ENCODE measurements around the gene GPR35.
A peak's percentile ranks its signal among the peaks of the same experiment; 100 is the strongest.
"Not testable (repeated sequence)": the region's sequence is repeated elsewhere in the genome, so short reads cannot be mapped to it uniquely, and the experiment has no call there.

The GPR35 gene

DNA sequence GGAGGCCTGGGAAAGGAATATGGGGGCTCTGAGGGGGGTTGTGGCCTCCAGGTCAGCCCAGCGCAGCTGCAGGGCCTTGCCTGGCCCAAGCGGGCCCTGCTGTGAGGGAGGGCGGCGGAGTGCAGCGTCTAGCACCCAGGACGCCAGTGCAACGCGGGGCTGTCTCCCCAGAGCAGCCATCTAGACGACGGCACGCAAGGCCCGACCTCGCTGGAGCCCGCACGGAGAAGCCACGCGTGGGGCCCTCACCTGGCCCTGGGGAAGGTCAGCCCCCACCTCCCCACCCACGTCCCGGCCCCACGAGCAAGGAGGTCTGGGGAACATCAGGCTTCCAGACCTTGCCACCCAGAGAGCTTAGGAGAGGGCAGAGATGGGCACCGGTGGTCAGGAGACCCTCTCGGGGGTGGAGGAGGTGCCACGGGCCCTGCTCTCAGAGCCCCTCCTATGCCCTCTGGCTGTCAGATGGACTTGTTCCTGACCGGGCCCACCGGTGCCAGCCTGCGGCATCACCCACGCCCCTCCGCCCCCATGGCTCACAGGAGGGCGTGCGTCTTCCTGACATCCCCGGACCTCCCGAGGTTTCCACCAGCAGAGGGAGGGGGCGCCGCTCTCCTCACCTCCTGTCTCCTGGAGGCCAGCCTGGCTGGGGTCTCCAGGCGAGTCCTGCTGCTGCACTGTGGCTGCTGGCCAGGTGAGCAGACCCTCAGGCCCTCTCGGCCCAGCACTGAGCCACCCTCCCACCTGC, 17.0 kb downstream of the GPR35 start:
- DNase-seq = peak; percentile 37

DNA sequence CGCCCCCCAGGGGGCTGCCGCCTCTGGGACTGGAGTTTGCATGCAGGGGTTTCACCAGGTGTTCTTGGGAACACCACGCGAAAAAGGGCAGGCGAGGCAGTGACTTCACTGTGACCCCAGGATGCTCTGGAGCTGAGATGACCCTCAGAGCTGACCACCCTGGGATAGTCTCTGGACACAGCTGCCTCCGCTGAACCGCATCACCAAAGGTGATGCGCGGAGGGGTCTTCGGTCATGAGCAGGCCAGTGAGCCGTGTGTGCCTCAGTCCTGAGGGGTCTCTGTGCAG, 17.5 kb downstream of the GPR35 start:
- peak; percentile 36 for DNase-seq

- no peak for DNase-seq
Observed at GRCh38 chr2:240643093-240643810, 18.0 kb downstream of the GPR35 start.

- no peak for DNase-seq
Observed at GRCh38 chr2:240643811-240644150, 18.5 kb downstream of the GPR35 start.

DNA sequence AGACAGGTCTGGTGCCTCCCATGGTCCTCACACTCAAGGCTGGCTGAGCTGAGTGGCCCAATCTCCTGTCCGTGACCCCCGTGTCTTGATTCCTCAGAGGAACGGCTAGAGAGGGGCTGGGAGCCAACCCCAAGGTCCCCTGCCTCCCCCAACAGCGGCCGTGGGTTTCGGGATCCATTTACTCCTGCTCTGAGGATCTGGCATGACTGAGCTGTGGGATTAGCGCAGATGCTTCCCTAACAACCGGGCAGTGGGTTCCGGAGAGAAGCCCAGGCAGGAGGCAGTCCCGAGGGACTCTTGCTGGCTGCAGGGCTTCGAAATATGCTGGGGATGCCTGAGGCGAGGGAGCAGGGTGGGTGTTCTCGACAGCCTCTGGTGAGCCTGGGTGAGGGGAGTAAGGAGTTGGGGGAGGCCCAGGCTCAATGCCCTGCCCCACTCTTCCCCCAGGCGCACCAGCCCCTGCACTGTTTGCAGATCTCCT, 18.9 kb downstream of the GPR35 start:
- DNase-seq = peak; percentile 44

DNA sequence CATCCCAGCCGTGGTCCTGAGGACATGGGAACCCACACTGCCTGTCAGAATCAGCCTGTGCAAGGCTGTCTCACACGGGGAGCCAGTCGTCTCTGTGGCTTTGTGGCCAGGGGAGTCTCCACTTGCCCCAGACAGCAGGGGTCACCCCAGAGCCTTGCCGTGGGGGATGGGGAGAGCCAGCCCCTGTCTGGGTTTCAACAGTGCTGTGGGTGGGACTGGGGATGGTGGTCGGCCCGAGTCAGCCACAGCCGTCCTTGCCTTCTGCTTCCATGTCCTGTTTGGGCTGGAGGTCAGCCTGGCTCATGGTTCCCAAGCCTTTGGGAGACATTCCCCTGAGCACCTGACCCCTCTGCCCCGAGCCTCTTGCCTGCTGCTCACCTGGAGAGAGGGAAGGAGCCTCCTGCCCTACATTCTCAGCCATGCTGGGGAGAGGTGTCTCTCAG, 19.6 kb downstream of the GPR35 start:
- peak; percentile 44 for DNase-seq

DNA sequence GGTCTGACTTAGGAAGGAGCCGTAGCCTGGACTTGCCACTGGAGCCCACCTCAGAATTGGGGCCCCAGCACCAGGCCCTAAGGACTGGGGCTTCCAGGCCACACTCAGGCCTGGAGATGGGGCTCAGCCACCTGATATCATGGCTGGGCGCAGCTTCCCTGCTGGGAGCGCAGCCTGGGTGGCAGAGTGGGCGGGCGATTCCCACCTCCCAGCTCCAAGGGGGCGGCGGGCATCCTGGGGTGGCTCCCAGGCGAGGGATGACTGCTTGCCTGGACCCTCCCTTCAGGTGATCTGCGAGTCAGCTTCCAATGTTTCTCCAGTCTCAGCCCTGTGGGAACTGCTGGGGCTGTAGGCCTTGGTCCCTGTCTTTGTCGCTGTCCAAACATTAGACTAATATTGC, 20.1 kb downstream of the GPR35 start:
- no peak for DNase-seq

- DNase-seq = peak; percentile 43
Observed at GRCh38 chr2:240645801-240646175, 20.5 kb downstream of the GPR35 start.

DNA sequence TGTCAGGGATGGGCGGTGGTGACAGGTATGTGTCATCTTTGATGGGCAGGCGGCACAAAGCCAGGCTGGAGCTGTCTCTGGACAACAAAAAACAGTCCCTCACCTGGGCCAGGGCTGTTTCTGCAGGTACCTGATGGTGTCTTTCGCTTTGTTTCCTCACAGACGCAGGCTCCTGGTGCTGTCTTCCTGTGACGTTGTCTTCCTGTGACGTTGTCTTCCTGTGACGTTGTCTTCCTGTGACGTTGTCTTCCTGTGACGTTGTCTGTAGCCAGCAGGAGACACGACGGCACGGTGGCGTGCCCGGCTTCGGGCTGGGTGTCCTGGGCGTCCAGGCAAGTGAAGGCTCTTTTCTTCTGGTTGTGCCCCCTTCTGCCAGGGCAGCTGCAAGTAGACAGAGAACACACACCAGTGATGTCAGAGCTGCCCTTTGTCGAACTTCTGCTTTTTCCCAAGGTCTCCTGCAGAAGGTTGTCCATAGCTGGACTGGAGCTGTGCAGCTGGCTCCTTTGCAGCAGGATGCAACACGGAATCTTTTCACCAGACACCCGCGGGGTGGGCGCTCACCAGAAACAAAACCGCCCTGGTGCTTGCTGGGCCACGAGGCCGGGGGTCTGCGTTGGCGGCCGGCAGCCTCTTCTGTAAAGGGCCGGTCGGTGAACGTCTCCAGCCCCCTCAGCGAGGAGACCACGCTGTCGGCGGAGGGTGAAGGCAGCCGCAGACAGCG, 21.1 kb downstream of the GPR35 start:
- peak; percentile 52 for DNase-seq

- DNase-seq = no peak
Observed at GRCh38 chr2:240646900-240647502, 21.7 kb downstream of the GPR35 start.

DNA sequence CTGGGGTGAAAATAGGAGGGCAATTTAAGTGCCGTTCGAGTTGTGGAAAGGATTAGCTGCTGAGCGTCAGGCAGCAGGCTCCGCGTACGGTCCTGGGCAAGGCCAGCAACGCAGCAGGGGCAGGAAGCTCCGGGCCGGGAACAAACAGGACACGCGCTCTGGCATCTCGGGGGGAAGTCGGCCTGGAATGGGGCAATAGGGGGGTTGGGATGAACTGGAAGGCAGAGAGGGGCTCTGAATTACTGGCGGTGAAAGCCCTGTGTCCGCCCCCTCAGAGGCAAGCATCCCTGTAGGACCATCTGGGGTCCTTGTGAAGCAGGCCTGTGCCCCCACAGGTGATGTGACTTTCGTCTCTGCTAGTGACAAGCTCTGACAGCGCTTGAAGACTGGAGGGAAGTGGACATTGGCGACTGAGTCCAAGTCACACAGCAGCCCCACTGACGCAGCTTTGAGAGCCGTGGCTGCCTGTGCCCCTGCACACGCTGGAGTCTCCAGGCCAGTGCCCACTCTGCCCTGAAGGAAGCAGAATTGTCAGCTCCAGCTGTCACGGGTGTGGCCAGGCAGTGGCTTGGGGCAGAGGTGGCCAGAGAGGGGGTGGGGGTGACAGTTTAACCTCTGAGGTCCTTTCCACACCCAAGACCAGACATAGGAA, 22.3 kb downstream of the GPR35 start:
- no peak for DNase-seq

DNA sequence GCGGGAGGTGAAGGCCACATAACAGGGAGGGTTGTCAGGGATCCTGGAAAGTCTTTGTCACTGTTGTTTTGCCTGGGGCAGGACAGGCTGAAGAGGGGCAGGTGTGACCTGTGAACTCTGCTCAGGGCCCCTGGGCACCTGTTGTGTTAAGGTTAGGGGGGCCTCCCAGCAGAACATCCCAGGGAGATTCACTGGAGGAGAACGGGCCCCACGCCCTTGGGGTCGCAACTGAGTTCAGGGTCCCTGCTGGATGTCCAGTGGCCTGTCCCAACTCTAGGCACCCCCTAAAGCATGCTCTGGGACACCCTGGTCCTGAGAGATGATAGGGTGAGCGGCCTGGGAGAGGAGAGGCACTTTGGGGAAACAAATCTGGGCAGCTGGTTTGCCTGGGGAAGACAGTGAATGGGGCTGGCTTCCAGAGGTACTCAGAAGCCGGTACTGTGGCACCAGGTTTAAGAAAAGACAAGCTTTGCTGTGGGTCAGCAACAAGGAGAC, 22.9 kb downstream of the GPR35 start:
- no peak for DNase-seq

GRCh38 chr2:240648650-240649275, 23.5 kb downstream of the GPR35 start:
- no peak for DNase-seq

- no peak for DNase-seq
Observed at GRCh38 chr2:240649331-240649730, 24.1 kb downstream of the GPR35 start.

- DNase-seq = no peak
Observed at GRCh38 chr2:240650254-240650965, 25.1 kb downstream of the GPR35 start.

GRCh38 chr2:240651185-240651584, 25.9 kb downstream of the GPR35 start:
- no peak for DNase-seq

GRCh38 chr2:240655931-240656886, 30.9 kb downstream of the GPR35 start:
- no peak for DNase-seq

DNA sequence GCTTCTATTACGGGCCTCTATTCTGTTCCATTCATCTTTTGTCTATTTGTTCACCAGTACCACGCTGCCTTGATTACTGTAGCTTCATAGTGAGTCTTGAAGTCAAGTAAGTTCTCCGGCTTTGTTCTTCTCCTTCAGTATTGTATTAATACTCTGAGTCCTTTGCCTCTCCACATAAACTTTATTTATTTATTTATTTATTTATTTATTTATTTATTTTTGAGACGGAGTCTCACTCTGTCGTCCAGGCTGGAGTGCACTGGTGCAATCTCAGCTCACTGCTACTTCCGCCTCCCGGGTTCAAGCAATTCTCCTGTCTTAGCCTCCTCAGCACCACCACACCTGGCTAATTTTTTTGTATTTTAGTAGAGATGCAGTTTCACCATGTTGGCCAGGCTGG, 34.6 kb downstream of the GPR35 start:
- DNase-seq = not testable (repeated sequence)

DNA sequence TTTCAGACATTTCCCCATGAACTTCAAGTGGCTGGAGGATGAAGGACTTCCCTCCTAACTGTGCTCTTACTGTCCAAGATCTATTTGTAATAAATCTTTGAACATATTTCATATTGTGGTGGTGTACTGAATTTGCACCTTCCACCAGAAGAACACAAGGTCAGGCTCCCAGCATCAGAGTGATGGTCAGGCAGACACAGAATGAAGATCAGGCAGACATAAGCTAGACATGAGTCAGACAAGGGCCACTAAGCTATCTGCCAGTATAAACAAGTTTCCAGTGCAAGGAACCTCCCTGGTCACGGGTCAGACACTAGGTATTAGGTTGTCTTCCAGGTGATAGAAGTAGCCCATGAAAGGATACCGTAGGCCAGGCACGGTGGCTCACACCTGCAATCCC, 37.4 kb downstream of the GPR35 start:
- no peak for DNase-seq

DNA sequence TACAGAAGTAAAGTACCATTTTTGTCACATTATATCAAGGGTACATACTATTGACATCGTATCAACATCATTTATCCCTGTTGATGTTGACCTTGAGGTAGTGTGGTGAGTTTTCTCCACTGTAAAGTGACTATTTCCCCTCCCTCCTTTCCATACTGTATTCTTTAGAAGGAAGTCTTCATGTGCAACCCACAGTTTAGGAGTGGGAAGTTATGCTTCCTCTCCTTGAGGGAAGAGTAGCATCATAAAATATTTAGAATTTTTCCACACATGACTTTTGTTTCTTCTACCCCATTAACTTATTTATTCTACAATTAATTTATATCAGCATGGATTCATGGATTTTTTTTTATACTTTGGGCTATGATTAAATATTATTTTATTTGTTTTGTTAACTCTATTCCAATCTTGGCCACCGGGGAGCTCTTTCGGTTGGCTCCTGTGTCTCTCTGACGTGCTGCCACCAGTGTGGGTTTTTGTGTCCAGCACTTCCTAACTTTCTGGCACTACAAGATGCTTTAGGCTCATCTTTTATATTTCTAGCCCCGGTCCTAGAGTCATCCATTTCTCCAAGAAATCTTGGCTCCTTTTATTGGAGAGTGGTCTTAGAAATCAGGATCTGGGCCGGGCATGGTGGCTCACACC, 38.4 kb downstream of the GPR35 start:
- no peak for DNase-seq

Measured in activated CD8-positive, alpha-beta memory T cell treated with anti-CD3 and anti-CD28 coated beads, Interleukin-2, amount 50 U/mL, for 48 hours (primary cell).